K562 (cell line): ENCODE results near the gene COX20. TPM values are rescaled to one million over a fixed set of nuclear protein-coding genes. Genes with fewer than 3 reads are reported as not detected.

Source experiments
- BCL6 ChIP-seq: fragments of 250-450 bp; sonication (Bioruptor Pico); IDR thresholded peaks from 2 replicates; pipeline ENCODE4 v1.4.0; 2020
- BHLHE40 ChIP-seq: IDR thresholded peaks from 2 replicates; pipeline ENCODE4 v1.6.1; 2011; ENCODE audit warnings: low read length, improper control_type of control experiment
- C11orf30 ChIP-seq: fragments of 450-650 bp; IDR thresholded peaks from 2 replicates; pipeline ENCODE4 v1.6.1; 2016; ENCODE audit warnings: low read depth, mild to moderate bottlenecking
- CEBPG ChIP-seq, 3 experiments: fragments of 200-800 bp in 1 of 3; sonication (Bioruptor generic) in 1 of 3; sonication (generic) in 1 of 3; formaldehyde crosslinking in 1 of 3; IDR thresholded peaks in 2 of 3; conservative IDR thresholded peaks in 1 of 3; 2 replicates each; pipeline versions ENCODE4 v1.6.1 to v1.8.0; 2016 to 2022; ENCODE audit warnings: missing compliant biosample characterization in 2 of 3, missing genetic modification characterization in 2 of 3, mild to moderate bottlenecking in 1 of 3, missing genetic modification reagents in 1 of 3
- FOXA1 ChIP-seq: fragments of 450-650 bp; IDR thresholded peaks from 2 replicates; pipeline ENCODE4 v1.6.1; 2016; ENCODE audit warnings: mild to moderate bottlenecking, borderline replicate concordance
- HOMEZ ChIP-seq: fragments of 250-450 bp; sonication (Bioruptor Pico); IDR thresholded peaks from 2 replicates; pipeline ENCODE4 v1.4.0; 2020; ENCODE audit warnings: mild to moderate bottlenecking, moderate library complexity
- HSF4 ChIP-seq: fragments of 250-450 bp; sonication (Bioruptor Pico); IDR thresholded peaks from 2 replicates; pipeline ENCODE4 v2.1.2; 2022; ENCODE audit warnings: mild to moderate bottlenecking, moderate library complexity, borderline replicate concordance
- MTF1 ChIP-seq: fragments of 250-450 bp; sonication (Bioruptor Pico); IDR thresholded peaks from 2 replicates; pipeline ENCODE4 v1.9.0; 2021; ENCODE audit warnings: moderate library complexity, mild to moderate bottlenecking, inconsistent platforms, borderline replicate concordance
- PRDM10 ChIP-seq: fragments of 450-650 bp; IDR thresholded peaks from 2 replicates; pipeline ENCODE4 v1.6.1; 2018; ENCODE audit not compliant: partially characterized antibody
- TRIM24 ChIP-seq, 2 experiments: fragments of 450-650 bp; IDR thresholded peaks; 2 replicates each; pipeline ENCODE4 v1.6.1; 2016
- XRCC5 ChIP-seq: fragments of 200-400 bp; formaldehyde crosslinking; IDR thresholded peaks from 2 replicates; pipeline ENCODE4 v1.6.1; 2017; ENCODE audit warnings: low read depth, mild to moderate bottlenecking, low read length
- ZNF197 ChIP-seq: fragments of 200-800 bp; sonication (Bioruptor generic); IDR thresholded peaks from 2 replicates; pipeline ENCODE4 v1.6.1; 2016; ENCODE audit warnings: low read depth, missing genetic modification characterization, missing compliant biosample characterization
- polyA plus RNA-seq, 8 experiments: library from polyadenylated mRNA; depleted of rRNA in 4 of 8; stranded (reverse) in 5 of 8; unstranded in 3 of 8; fragments of >200 nt; fragmentation: Nextera tagmentation in 2 of 8; fragmentation: Illumina TruSeq in 1 of 8; extraction: Ambion mirVana in 2 of 8; extraction: Trizol in 1 of 8; gene quantifications; 2 replicates each; pipeline versions ENCODE4 v1.2.1 to v1.2.3, GENCODE V29; 2011 to 2014; ENCODE audit warnings: inconsistent platforms in 1 of 8, missing spikeins in 1 of 8
- total RNA-seq, 7 experiments: library from RNA; depleted of rRNA in 6 of 7; stranded (reverse); fragments of >200 nt in 6 of 7; fragmentation: Illumina TruSeq in 2 of 7; extraction: Trizol in 2 of 7; gene quantifications; 2 replicates each; pipeline versions ENCODE4 v1.2.1 to v1.2.3, GENCODE V29; 2011 to 2021; ENCODE audit warnings: low replicate concordance in 1 of 7
- TF ChIP-seq, protein P1 (sequence below): sonication (generic); formaldehyde crosslinking; IDR thresholded peaks from 2 replicates; pipeline ENCODE4 v1.8.1; 2023; ENCODE audit warnings: mild to moderate bottlenecking, missing genetic modification reagents
- TF ChIP-seq, protein P2 (sequence below): fragments of 250-450 bp; sonication (Bioruptor Pico); IDR thresholded peaks from 2 replicates; pipeline ENCODE4 v1.5.0; 2021; ENCODE audit warnings: mild to moderate bottlenecking, borderline replicate concordance
- TF ChIP-seq, protein P3 (sequence below): fragments of 250-450 bp; sonication (Bioruptor Pico); IDR thresholded peaks from 2 replicates; pipeline ENCODE4 v1.9.0; 2021; ENCODE audit warnings: mild to moderate bottlenecking
- TF ChIP-seq, protein P4 (sequence below): sonication (generic); formaldehyde crosslinking; IDR thresholded peaks from 2 replicates; pipeline ENCODE4 v1.8.1; 2022; ENCODE audit warnings: missing genetic modification reagents

The COX20 gene
- total and polyA plus RNA-seq, 9 of the 15 experiments (the other 6 are each of a cell fraction or from before 2014, with no cell fraction given): 41.5 to 192 (median 84.3) TPM

GRCh38 chr1:244862699-244863490 is 27.4 kb downstream of the COX20 start (continued):
- TF ChIP-seq XRCC5: no peak
- no peak for TF ChIP-seq PRDM10
- no peak for TF ChIP-seq TRIM24 (IDR thresholded peaks at IDR 0.05)
- no peak for TF ChIP-seq HSF4 (CRISPR knock-in tag)
- TF ChIP-seq FOXA1: peak; percentile 14; the same call in 1 of the 2 replicates
- peak; percentile 86 for TF ChIP-seq BHLHE40
- TF ChIP-seq BCL6 (CRISPR knock-in tag): no peak
- TF ChIP-seq MTF1 (CRISPR knock-in tag): no peak
- no peak for TF ChIP-seq C11orf30
- TF ChIP-seq, protein P1, sequence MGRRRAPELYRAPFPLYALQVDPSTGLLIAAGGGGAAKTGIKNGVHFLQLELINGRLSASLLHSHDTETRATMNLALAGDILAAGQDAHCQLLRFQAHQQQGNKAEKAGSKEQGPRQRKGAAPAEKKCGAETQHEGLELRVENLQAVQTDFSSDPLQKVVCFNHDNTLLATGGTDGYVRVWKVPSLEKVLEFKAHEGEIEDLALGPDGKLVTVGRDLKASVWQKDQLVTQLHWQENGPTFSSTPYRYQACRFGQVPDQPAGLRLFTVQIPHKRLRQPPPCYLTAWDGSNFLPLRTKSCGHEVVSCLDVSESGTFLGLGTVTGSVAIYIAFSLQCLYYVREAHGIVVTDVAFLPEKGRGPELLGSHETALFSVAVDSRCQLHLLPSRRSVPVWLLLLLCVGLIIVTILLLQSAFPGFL: no peak
- TF ChIP-seq, protein P2, sequence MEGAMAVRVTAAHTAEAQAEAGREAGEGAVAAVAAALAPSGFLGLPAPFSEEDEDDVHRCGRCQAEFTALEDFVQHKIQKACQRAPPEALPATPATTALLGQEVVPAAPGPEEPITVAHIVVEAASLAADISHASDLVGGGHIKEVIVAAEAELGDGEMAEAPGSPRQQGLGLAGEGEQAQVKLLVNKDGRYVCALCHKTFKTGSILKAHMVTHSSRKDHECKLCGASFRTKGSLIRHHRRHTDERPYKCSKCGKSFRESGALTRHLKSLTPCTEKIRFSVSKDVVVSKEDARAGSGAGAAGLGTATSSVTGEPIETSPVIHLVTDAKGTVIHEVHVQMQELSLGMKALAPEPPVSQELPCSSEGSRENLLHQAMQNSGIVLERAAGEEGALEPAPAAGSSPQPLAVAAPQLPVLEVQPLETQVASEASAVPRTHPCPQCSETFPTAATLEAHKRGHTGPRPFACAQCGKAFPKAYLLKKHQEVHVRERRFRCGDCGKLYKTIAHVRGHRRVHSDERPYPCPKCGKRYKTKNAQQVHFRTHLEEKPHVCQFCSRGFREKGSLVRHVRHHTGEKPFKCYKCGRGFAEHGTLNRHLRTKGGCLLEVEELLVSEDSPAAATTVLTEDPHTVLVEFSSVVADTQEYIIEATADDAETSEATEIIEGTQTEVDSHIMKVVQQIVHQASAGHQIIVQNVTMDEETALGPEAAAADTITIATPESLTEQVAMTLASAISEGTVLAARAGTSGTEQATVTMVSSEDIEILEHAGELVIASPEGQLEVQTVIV: no peak
- TF ChIP-seq, protein P3, sequence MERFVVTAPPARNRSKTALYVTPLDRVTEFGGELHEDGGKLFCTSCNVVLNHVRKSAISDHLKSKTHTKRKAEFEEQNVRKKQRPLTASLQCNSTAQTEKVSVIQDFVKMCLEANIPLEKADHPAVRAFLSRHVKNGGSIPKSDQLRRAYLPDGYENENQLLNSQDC (CRISPR knock-in tag): no peak
- TF ChIP-seq ZNF197 (CRISPR knock-in tag): no peak
- TF ChIP-seq, protein P4, sequence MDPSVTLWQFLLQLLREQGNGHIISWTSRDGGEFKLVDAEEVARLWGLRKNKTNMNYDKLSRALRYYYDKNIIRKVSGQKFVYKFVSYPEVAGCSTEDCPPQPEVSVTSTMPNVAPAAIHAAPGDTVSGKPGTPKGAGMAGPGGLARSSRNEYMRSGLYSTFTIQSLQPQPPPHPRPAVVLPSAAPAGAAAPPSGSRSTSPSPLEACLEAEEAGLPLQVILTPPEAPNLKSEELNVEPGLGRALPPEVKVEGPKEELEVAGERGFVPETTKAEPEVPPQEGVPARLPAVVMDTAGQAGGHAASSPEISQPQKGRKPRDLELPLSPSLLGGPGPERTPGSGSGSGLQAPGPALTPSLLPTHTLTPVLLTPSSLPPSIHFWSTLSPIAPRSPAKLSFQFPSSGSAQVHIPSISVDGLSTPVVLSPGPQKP (CRISPR knock-in tag): no peak
- no peak for TF ChIP-seq HOMEZ (CRISPR knock-in tag)
- peak; percentile 87 for TF ChIP-seq CEBPG (CRISPR knock-in tag; IDR thresholded peaks at IDR 0.05)
- peak; percentile 91 to 92 for TF ChIP-seq CEBPG (tag; conservative IDR thresholded peaks at IDR 0.05 in 1 of 2, IDR thresholded peaks at IDR 0.05 in 1 of 2)
